ENCODE results near the gene CELA2B.

- no peak for TF ChIP-seq CTCF (IDR thresholded peaks at IDR 0.05)
- TF ChIP-seq POLR2A (IDR thresholded peaks at IDR 0.05) = no peak
- no peak for TF ChIP-seq POLR2AphosphoS5 (IDR thresholded peaks at IDR 0.05)
Observed at GRCh38 chr1:15515022-15515663, 39.2 kb downstream of the CELA2B start.

Data from breast epithelium (tissue), 3 donors.